ENCODE measurements around the gene GNAO1. TPM values are rescaled to one million over a fixed set of nuclear protein-coding genes. Genes with fewer than 3 reads are reported as not detected.

The GNAO1 gene
- total RNA-seq, 1 donor from 2014 or later = not detected

DNA sequence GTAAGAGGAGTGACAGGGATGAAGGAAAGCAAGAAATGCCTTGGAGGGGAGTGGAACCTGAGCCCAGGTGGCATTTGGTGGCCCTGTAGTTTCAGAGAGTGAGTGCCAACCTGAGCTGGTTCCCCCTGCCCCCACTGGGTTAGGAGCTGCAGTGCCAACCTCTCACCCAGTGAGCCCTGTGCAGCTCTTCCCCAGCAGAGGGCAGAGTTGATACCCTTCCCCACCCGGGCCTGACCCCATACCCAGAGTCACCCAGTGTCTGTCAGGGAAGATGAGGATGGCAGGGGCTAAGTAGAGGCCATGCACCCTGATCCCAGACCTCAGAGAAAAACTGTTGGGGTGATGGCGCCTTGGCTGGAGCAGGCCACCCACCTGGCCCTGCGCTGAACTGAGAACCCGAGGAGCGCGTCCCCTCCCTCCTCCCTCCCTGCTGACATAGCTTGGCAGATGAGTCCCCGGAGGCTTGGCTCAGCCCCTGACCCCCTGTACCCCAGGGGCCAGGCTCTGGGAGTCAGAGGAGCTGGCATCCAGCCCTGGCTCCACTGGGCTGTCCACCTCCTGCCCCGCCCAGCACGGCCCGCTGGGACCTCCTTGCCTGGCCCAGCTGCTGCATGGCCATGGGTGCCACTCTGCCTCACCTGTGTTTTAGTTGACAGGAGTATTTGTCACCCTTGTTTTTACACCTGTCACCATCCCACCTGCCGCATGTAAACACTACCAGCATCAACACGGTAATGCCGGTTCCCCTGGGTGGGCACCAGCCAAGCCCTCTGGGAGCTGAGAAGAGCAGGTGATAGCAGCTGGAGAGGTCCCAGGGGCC, 120.1 kb downstream of the GNAO1 start:
- DNase-seq (ENCODE audit: low read depth, low spot score) = no peak

DNA sequence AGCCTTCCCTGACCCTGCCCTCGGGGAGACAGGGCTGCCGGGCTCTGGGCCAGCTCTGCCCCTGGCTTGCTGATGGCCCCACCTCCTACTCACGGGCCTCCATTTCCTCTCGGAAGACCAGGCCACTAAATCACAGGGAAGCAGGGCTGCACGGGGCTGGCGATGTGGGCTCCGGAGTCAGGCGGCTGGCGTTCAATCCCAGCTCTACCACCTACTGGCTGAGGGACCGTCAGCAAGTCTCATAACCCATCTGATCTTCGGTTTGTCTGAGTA, 120.7 kb downstream of the GNAO1 start:
- no peak for DNase-seq (ENCODE audit: low read depth, low spot score)

DNA sequence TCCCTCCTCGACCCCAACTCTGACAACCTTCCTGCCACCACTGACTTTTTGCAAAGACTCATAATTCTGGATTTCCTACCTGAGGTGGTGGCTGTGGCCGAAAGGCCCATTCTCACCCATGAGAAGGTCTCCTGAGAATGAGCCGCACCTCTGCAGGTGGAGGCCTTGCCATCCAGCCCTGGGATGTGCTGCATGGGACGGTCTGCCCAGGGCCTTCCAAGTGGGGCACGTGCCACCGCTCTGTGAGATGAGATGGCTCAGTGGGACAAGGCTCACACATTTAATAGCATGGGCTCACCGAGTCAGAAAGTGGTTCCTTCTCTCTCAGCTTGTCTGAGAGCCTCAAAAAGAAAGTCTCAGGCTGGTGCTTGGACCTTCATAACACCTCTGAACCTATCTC, 121.3 kb downstream of the GNAO1 start:
- DNase-seq (ENCODE audit: low read depth, low spot score) = no peak

DNA sequence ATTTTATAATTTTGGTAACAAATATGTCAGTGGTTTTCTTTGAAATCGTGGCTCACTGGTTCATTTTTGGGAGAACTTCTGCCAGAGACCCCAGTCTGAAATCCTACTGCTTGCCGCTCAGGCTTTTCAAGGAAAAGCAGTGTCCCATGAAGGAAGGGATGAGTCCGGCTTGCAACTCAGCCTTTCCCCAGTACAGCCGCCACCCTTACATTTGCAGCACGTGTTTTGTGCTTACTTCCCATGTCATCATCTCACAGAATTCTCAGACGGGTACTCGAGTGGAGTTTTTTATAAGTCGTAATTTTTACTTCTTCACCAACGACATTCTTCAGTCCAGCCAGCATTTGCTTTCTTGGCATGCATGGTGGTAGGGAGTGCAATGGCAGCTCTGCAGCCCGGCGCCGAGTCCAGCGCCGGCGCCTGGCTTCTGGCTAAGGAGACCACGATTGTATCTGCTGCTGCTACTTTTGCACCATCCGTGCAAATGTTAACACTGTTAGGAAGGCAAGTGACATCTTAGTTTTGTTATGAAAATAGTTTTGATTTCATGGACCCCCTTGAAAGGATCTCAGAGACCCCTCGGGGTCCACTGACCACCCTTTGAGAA, 123.1 kb downstream of the GNAO1 start:
- no peak for DNase-seq (ENCODE audit: low read depth, low spot score)

DNA sequence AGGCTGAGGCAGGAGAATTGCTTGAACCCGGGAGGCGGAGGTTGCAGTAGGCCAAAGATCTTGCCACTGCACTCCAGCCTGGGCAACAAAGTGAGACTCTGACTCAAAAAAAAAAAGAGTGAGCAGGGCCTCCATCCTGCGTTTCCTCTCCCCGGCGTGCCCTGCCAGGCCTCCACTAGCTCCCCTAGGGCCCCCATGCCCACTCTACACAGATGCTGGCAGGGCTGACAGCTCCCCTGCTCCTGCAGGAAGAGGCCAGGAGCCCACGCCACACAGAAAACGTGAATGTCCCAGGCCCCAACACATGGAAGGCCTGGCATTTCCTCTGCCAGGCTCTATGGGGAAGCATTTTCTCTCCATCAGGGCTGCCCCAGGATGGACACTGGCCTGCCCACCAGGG, 124.7 kb downstream of the GNAO1 start:
- no peak for DNase-seq (ENCODE audit: low read depth, low spot score)

DNA sequence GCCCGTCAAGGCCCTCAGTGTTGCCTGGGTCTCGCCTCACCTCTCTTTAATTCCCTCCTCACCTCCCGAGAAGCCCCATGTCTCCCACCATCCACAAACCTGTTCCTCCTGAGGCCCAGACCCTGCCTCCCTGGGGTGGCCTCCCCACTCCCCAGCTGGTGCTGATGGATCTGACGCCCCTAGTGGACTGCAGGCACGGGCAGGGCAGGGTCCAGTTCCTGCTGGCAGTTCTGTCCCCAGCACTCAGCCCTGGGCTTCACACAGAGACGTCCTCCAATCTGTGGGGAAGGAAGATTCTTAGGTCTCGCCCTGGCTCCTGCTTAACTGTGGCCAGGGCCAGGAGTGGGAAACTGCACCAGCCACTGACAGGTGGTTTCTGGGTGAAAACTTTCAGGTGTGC, 125.3 kb downstream of the GNAO1 start:
- DNase-seq (ENCODE audit: low read depth, low spot score) = no peak

DNA sequence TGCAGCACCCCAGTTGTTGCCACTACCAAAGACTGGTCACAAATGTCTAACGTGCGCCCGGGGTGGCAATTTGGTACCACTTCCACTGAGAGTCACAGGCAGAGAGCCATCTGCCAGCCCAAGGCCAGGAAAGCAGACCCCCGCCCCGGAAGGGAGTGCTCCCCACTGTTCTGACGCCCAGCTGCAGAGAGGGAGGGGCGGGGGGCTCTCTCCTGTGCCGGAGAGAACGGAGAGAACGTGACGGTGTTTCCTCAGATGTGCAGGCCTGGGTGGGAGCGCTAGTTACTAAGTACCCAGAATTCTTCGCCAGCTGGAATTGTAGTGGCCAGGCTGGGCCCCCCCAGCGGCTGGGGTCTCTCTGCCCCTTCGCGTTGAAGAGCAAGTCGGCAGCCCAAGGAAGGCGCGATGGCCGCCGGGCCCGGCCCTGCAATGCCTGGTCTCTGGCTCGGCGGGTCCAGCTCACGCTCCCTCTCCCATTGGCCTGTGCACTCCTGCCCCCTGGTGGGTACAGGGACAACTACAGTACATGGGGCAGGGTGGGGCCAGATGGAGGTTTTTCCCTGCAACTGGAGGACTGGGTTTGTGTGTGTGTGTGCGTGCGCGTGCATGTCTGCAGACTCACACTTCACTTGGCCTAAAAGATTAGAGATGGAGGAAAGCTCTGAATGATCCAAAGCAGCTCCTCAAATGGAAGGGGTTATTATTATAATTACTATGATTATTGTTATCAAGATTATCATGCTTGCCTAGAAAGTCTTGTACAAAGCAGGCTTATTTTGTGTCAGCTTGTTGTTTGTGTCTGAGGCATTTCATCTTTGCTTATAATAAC, 126.9 kb downstream of the GNAO1 start:
- DNase-seq (ENCODE audit: low read depth, low spot score) = no peak

DNA sequence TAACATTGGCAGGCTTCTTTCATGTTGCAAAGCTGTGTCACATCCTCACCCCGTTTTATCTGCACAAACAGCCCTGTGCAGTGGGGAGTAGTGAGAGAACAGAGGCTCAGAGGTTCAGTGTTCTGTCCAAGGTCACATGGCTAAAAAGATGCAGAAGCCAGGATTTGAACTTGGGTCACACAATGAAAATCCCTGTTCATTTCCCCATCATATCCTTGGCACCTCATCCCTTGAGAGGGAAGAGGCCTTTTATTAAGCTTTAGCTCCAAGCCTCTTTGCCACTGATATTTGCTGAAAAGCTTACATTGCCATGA, 127.5 kb downstream of the GNAO1 start:
- no peak for DNase-seq (ENCODE audit: low read depth, low spot score)

DNA sequence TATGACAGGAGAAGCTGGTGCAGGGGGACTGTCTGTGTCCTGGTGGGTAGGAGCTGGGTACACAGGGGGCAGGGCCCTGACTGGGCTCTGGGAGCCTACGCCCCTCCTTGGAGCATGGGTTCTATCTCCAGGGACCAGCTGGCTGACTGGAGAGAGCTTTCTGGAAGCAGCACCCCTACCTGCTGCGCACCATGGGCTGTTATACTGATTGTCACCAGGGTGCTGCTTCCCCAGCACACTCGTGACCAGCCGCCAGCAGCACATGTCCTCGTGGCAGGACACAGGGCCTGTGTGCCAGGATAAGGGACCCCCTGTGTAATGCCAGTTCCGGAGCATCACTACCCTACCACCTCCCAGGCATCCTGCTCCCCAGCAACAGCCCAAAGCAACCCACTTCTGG, 128.1 kb downstream of the GNAO1 start:
- no peak for DNase-seq (ENCODE audit: low read depth, low spot score)

DNA sequence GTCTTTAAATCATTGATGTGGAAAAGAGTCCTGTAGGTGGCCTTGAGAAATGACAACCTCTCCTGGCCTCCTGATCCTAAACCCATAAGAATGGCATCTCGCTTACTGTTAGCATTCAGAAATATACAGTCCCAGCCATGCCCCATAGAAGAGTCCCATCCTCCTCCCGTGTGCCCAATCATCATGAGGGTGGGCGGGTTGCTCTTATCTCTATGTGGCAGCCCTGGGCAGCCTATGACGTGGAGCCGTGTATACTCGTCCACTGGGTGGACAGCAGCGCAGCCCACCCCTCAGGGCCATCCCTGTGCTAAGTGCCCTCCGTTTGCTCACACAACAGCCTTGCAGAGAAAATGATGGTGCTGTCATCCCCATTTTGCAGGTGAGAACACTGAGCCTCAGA, 128.8 kb downstream of the GNAO1 start:
- no peak for DNase-seq (ENCODE audit: low read depth, low spot score)

DNA sequence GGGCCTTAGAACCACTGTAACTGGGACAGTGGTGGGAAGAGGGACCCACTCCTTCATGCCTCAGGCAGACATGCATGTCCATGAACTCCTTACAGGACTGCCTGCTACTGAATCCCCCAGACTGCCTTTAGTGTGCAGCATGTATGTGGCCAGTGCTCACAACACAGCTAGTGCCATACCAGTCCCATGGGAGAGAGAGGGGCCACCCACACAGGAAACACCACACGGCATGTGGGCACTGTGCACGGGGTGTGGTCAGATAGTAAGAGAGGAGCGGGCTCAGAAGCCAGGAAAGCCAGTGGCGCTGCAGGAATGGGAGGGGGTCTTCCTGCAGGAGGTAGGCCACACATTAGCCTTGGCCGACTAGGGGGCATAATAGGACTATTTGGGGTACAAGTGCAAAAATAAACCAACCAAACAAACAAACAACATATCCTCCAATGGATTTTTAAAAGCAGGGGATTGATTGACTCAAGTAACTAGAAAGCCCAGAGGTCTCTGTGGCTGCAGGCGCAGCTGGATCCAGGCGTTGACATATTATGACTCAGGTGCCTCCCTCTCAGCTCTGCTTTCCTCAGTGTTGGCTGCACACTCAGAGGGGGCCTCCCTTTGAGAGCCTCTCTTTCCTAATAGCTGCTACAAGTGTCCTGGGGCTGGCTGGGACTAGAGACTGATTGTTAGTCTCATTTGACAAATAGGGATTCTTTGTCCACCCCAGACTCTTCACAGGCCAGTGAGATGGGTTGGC, 129.7 kb downstream of the GNAO1 start:
- no peak for DNase-seq (ENCODE audit: low read depth, low spot score)

DNA sequence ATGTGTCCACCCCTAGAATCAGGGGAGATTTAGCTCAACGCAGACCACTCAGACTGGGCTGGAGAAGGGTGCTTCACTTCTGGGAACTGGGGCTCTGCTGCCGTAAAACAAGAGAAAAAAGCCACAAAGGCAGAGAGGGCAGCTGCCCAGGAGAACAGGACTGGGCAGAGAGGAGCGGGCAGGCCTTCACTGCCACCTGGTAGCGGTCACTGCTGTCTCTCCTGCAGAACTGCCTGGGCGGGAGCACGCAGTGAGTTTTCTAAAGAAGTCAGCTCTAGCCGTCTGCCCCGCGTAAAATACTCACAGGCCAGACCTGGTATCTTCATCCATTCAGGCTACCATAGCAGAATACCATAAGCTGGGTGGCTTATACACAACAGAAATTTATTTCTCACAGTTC, 130.3 kb downstream of the GNAO1 start:
- no peak for DNase-seq (ENCODE audit: low read depth, low spot score)

DNA sequence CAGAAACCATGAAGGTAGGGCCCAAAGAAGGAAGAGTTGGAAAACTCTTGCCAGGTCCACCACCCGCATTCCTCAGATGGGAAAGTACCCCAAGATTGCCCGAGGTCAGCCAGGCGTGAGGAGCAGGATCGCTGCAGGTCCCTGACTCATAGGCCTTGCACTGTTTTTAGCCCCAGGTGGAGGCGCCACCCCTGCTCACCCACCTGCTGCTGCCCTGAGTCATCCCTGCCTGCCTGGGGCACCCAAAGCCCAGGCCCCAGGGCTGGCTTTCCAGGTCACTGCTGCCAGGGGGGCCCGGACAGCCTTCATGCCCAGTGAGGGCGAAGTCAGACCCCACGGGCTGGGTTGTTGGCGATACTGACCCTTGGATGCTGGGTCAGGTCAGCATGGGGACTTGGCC, 133.1 kb downstream of the GNAO1 start:
- no peak for DNase-seq (ENCODE audit: low read depth, low spot score)

DNA sequence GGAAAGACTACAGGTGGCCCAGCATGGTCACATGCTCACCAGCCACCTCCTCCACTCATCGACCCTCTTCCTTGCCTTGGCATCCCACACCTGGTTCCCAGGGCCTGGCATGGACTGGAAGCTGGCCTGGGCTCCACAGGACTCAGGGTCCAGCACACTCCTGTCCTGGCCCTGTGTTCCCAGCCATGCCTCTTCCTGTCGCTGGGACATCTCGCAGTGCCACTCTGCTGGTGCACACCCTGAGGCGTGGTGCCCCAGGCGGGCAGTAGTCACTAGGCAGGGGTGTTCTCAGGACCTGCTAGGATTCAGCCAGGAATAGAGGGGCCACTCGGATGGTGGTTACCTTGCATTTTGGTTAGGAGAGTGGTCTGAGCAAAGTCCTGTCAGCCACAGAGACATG, 134.7 kb downstream of the GNAO1 start:
- DNase-seq (ENCODE audit: low read depth, low spot score) = no peak

DNA sequence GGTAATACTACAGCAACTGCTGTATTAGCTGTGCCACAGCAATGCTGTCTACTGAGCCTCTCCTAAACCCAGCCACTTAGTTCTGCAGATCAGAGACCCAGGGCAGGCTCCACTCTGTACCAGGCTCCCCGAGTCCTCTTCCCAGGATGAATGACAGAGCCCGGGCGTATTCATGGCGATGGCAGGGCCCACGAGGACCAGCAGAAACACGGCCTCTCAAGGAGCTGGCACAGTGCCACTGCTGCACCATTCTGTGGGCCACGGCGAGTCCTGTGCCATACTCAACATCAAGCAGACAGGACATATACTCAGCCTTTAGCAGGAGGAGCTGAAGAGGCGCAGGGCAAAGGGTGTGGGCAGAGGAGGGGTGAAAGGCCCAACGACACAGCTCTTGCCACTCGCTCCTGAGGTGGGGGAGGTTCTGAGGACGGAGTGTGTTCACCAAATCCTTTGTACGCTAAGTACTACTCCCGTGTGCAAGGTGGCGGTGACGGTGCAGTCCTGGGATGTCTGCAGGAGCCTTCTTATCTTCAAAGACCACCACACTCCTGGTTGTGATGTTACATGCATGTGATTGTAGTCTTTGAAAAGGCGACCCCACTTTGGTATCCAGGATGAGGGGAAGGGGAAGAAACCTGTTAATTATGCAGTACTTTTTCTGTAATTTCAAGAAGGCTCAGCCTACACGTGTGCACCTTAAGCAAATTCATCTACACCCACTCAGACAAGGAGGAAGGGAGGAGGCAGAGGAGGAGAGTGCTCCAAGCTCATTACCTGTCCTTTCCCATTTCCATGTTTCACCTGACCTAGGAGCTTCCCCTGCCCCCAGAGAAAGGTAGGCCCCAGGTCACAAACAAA, 136.0 kb downstream of the GNAO1 start:
- no peak for DNase-seq (ENCODE audit: low read depth, low spot score)

DNA sequence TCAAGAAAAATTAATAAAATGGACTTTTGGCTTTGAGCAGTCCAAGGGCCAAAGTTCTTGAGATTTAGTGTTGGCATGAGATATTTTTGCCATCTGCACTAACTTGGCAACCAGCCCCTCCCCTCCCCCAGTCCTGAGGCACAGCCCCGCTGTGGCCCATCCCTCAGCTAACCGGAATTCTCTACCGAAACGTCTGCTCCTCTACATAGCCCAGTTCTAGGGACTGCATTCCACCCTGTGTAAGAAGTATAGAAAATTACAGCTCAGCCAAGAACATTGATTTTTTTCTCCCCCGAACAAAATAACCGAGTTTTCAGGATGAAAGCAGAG, 136.6 kb downstream of the GNAO1 start:
- no peak for DNase-seq (ENCODE audit: low read depth, low spot score)

DNA sequence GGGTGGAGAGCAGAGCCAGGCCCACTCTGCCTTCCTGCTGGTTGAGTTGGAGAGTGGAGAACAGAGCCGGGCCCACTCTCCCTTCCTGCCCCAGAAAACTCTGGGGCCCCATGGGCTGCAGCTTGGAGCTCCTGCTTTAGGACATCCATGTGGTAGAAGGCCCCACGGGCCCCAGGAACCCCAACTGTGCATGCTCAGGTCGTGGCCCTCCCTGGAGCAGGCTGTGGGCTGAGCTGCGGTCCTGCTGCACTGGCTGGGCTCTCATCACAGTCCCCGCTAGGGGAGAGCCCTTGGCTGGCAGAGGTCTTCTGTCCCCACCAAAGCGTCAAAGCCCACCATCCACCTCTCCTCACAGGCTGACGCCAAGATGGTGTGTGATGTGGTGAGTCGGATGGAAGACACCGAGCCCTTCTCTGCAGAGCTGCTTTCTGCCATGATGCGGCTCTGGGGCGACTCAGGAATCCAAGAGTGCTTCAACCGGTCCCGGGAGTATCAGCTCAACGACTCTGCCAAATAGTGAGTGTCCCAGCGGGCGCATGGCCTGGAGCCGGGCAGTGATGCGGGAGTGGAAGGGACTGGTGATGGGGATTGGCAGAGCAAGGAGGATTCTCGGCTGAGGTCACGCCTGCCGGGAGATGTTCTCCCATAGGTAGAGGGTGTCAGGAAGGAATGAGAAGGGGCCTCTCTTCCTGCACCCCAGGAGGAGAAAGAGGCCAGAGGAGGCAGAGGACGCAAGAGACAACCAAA, 137.2 kb downstream of the GNAO1 start:
- DNase-seq (ENCODE audit: low read depth, low spot score) = no peak

DNA sequence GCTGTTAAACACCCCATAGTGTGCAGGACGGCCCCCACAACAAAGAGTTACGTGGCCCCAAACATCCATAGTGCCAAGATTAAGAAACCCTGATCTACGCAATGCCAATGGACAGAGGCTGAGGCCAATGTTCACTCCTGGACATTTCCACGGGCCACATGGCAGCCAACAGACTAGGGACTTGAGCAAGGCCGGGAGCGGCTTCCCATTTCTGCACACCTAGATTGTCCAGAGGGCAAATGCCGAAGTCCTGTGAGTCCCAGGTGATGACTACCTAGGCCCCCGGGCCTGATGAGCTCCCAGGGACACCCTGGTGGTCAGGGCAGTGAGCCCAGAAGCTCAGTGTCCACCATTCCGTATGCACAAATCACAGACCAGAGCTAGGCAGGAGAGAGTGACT, 138.6 kb downstream of the GNAO1 start:
- DNase-seq (ENCODE audit: low read depth, low spot score) = no peak

DNA sequence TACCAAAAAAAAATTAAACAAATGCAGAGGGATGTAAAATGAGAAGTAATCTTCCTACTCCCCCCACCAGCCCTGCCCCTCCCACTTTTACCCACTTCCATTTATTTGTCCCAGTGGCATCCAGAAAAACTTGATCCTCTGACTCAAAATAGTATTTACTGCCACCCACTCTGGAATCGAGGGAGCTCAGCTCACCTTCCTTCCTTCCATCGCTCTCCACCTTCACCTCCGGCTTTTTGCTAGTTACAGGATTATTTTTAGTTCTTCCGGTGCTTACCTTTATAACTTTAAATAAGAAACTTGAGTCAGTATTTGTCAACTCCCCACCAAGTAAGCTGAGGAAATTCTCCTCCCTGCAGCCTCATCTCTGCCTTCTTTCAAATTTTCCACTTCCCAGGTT, 139.2 kb downstream of the GNAO1 start:
- no peak for DNase-seq (ENCODE audit: low read depth, low spot score)

DNA sequence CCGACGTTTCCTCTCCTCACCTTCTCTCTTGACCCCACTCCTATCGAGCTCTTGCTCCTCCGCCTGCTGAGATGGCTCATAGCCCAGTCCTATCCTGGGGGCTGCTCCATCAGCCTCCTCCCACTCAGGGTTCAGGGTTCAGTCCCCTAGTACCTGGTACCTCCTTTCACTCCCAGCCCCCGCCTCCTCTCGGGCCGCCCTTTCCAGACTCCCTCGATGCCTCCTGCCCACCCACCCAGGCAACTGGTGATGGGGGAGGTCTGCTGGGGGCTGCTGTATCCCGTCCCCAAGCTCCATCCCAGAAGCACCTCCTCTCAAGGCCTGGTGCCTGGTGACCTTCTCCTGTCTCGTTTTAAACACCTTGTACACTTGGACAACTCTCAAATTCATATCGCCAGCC, 140.1 kb downstream of the GNAO1 start:
- no peak for DNase-seq (ENCODE audit: low read depth, low spot score)

DNA sequence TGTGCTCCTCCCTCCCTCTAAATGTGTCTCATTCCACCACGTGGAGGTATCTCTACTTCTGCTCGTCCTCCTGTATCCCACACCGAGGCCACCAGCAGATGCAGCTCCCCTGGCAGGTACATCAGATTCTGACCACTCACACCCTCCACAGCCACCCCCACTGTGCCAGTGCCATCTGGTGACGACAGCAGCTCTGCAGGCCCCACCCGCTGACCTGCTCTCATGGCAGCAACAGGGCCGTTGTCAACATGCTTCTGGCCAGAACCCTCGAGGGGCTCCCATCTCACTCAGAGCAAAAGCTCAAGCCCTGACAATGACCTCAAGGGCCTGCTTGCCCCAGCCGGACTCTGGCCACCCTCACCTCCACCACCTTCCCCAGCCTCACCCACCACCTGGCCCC, 140.6 kb downstream of the GNAO1 start:
- DNase-seq (ENCODE audit: low read depth, low spot score) = no peak
